CD8-positive, alpha-beta memory T cell (primary cell): Measurements from ENCODE around the gene BCORL1. TPM values are rescaled to one million over a fixed set of nuclear protein-coding genes. Genes with fewer than 3 reads are reported as not detected.
A peak's percentile ranks its signal among the peaks of the same experiment; 100 is the strongest.

ENCODE experiments used
- CTCF ChIA-PET: fragments of 350-600 bp; sonication (Branson Sonifier 250); formaldehyde crosslinking; loops from one replicate; lab custom pipeline; 2021; ENCODE audit warnings: antibody characterized with exemption; lab: Charles Lee
- POLR2A ChIA-PET: fragments of 350-600 bp; sonication (Branson Sonifier 250); formaldehyde crosslinking; loops from one replicate; lab custom pipeline; 2021; ENCODE audit warnings: antibody characterized with exemption; lab: Charles Lee
- DNase-seq, 5 donors: peaks; one replicate each; pipeline versions ENCODE4 v3.0.0 to v3.0.0-alpha.2; 2020 to 2022; ENCODE audit warnings: mixed read lengths in 1 of 5
- H3K27ac ChIP-seq: one replicate; pipeline ENCODE4 v1.7.0; 2013; ENCODE audit warnings: low read depth, mild to moderate bottlenecking, low read length, moderate library complexity
- H3K27me3 ChIP-seq: 2 replicates; pipeline ENCODE4 v1.7.0; 2013; ENCODE audit warnings: low read length, mild to moderate bottlenecking; ENCODE audit not compliant: insufficient read depth, poor library complexity, severe bottlenecking
- H3K36me3 ChIP-seq: 2 replicates; pipeline ENCODE4 v1.7.0; 2013; ENCODE audit warnings: mild to moderate bottlenecking, low read length, moderate library complexity; ENCODE audit not compliant: insufficient read depth
- H3K4me1 ChIP-seq: 2 replicates; pipeline ENCODE4 v1.7.0; 2013; ENCODE audit warnings: mild to moderate bottlenecking, low read length, moderate library complexity; ENCODE audit not compliant: insufficient read depth
- H3K4me3 ChIP-seq: 2 replicates; pipeline ENCODE4 v1.7.0; 2013; ENCODE audit warnings: mild to moderate bottlenecking, low read length
- H3K9me3 ChIP-seq: 2 replicates; pipeline ENCODE4 v1.7.0; 2013; ENCODE audit warnings: mild to moderate bottlenecking, low read length
- H3K27ac Mint-ChIP-seq, 8 donors: one replicate each; pipeline ENCODE4 v1.8.0; 2020 to 2021; ENCODE audit warnings: mixed read lengths in 8 of 8, mild to moderate bottlenecking in 6 of 8, inconsistent platforms in 3 of 8, moderate library complexity in 3 of 8
- H3K27me3 Mint-ChIP-seq, 2 donors: one replicate each; pipeline ENCODE4 v1.8.0; 2020 to 2021; ENCODE audit warnings: mixed read lengths in 2 of 2, mild to moderate bottlenecking in 1 of 2, moderate library complexity in 1 of 2
- H3K36me3 Mint-ChIP-seq, 3 donors: one replicate each; pipeline ENCODE4 v1.8.0; 2020 to 2021; ENCODE audit warnings: mixed read lengths in 3 of 3, inconsistent platforms in 1 of 3, mild to moderate bottlenecking in 1 of 3
- H3K4me1 Mint-ChIP-seq, 3 donors: one replicate each; pipeline ENCODE4 v1.8.0; 2020 to 2021; ENCODE audit warnings: mixed read lengths in 3 of 3, inconsistent platforms in 1 of 3, mild to moderate bottlenecking in 1 of 3
- H3K4me3 Mint-ChIP-seq, 7 donors: one replicate each; pipeline ENCODE4 v1.8.0; 2020 to 2021; ENCODE audit warnings: mixed read lengths in 7 of 7, mild to moderate bottlenecking in 6 of 7, moderate library complexity in 4 of 7, inconsistent platforms in 2 of 7
- H3K9me3 Mint-ChIP-seq, 5 donors: one replicate each; pipeline ENCODE4 v1.8.0; 2020 to 2022; ENCODE audit warnings: mixed read lengths in 5 of 5, mild to moderate bottlenecking in 3 of 5, moderate library complexity in 2 of 5, inconsistent platforms in 1 of 5
- polyA plus RNA-seq: library from polyadenylated mRNA; unstranded; fragments of 300-500 nt; fragmentation: Illumina TruSeq; gene quantifications from one replicate; pipeline ENCODE4 v1.2.3, GENCODE V29; 2021
- total RNA-seq, 2 experiments: library from RNA; stranded (reverse); gene quantifications; one replicate each; pipeline ENCODE4 v1.2.3, GENCODE V29; 2021

Gene BCORL1
- total and polyA plus RNA-seq, 3 experiments from 2014 or later: 2.7 to 12.1 (median 10.7) TPM

GRCh38 chrX:129956765-129957164 is 25.7 kb upstream of the BCORL1 start:
- no peak for DNase-seq
- Histone ChIP-seq H3K4me3 (no peak overlapping the region), H3K27me3 (no peaks in the 10 kb centered on the region), H3K36me3 (no peaks in the 10 kb centered on the region), H3K4me1 (peaks cover 20% of the 10 kb centered on the region), H3K27ac (peak overlapping the region; percentile 51), H3K9me3 (no peaks in the 10 kb centered on the region)
- peaks cover 0 to 2% (median 0%) of the 10 kb centered on the region in 5 donors for H3K9me3 Mint-ChIP-seq
- peaks cover 0 to 2% (median 0%) of the 10 kb centered on the region in 3 donors for H3K36me3 Mint-ChIP-seq
- ChIA-PET CTCF (interaction anchor here (1.3 to 1.4 kb wide), 2 partner anchors 20 to 22 kb away, joined by 3 read pairs; no protein-coding TSS in a partner anchor), POLR2A (no interaction called here)
- no peak overlapping the region for H3K27ac Mint-ChIP-seq
- peak overlapping the region; percentile 19 to 68 (median 39) for H3K4me3 Mint-ChIP-seq
- peaks cover 0 to 12% of the 10 kb centered on the region in 2 donors for H3K27me3 Mint-ChIP-seq
- H3K4me1 Mint-ChIP-seq: peaks cover 22 to 43% (median 26%) of the 10 kb centered on the region in 3 donors

DNA sequence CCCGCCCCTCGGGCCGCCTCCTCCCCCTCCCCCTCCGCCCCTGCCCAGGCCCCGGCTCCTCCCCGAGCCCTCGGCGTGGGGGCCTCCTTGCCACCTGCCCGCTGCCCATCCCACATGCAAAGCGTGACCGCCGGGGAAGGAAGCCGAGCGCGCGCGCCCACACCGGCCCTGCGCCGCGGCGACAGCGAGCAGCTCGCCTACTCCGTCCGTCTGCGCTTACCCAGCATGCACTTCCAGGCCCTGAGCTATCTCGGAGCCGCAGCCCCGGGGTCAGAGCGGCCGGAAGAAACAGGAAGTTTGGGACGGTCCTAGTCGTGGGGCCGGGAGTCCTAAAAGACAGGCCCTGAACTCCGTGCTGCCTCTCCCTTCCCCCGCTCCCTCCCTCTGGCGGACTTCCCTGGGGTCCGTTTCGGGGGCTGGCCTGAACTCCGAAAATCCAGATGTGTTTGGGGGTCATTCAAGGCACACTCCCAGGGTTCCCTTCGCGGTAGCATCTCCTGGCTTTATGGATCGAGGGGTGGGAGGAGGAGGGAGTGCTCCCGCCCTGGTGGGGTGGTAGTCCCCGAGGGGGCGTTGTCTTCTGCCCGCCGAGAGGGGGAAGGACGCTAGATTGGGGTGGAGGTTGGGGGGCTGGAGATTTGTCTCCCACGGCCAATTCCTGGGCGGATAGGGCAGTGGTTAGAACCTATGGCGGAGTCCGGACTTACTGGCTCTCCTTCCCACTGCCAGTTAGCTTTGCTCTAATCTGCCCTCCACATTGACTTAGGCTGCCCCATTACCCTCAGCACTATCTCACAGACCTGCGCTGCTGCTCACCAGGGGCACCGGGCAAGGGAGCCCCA is 25.0 kb upstream of the BCORL1 start:
- DNase-seq: peak in 2 of 5 donors; percentile 16 to 52
- Histone ChIP-seq H3K36me3 (no peaks in the 10 kb centered on the region), H3K4me1 (peaks cover 20% of the 10 kb centered on the region), H3K27ac (peak overlapping the region; percentile 54), H3K9me3 (no peaks in the 10 kb centered on the region), H3K4me3 (peak overlapping the region; percentile 53), H3K27me3 (no peaks in the 10 kb centered on the region)
- CTCF ChIA-PET: interaction anchor here (1.3 to 1.4 kb wide), 2 partner anchors 19 to 21 kb away, joined by 3 read pairs; no protein-coding TSS in a partner anchor
- POLR2A ChIA-PET: no interaction called here
- H3K4me3 Mint-ChIP-seq: peak overlapping the region; percentile 58 to 74 (median 66)
- H3K9me3 Mint-ChIP-seq: peaks cover 0 to 2% (median 0%) of the 10 kb centered on the region in 5 donors
- H3K36me3 Mint-ChIP-seq: peaks cover 0 to 2% (median 0%) of the 10 kb centered on the region in 3 donors
- peaks cover 24 to 46% (median 29%) of the 10 kb centered on the region in 3 donors for H3K4me1 Mint-ChIP-seq
- peak overlapping the region in 4 of 8 donors; percentile 15 to 76 (median 60) for H3K27ac Mint-ChIP-seq
- H3K27me3 Mint-ChIP-seq: peaks cover 0 to 6% of the 10 kb centered on the region in 2 donors

DNA sequence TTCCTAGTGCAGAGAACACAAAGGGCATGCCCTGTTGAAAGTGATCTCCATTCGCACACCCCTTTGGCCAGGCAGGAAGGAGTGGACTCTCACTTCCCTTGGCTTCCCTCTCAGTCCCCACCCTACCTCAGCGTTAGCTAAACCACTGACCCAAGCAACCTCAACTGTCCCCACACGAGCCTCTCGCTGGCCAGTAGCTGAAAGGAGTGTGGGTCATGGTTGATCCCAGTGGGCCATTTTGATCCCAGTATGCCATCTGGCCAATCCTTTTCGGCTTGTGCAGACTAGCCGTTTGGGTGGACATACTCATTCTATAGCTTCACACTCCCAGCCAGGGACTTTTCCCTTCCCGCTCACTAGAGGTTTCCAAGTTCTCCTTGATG is 24.4 kb upstream of the BCORL1 start:
- H3K36me3 ChIP-seq: no peaks in the 10 kb centered on the region
- Mint-ChIP-seq H3K4me1 (peaks cover 21 to 42% (median 24%) of the 10 kb centered on the region in 3 donors), H3K36me3 (no peaks in the 10 kb centered on the region), H3K9me3 (no peaks in the 10 kb centered on the region), H3K27me3 (peaks cover 0 to 4% of the 10 kb centered on the region in 2 donors), H3K27ac (peak overlapping the region in 4 of 8 donors; percentile 15 to 65 (median 46)), H3K4me3 (peak overlapping the region in 6 of 7 donors; percentile 48 to 74 (median 66))
- no peaks in the 10 kb centered on the region for H3K27me3 ChIP-seq
- no peaks in the 10 kb centered on the region for H3K9me3 ChIP-seq
- ChIA-PET CTCF (interaction anchor here (1.2 to 1.4 kb wide), 3 partner anchors 19 to 33 kb away, joined by 3 to 4 read pairs (median 3); no protein-coding TSS in a partner anchor), POLR2A (no interaction called here)
- peaks cover 20% of the 10 kb centered on the region for H3K4me1 ChIP-seq
- H3K4me3 ChIP-seq: no peak overlapping the region
- no peak for DNase-seq
- peak overlapping the region; percentile 54 for H3K27ac ChIP-seq

DNA sequence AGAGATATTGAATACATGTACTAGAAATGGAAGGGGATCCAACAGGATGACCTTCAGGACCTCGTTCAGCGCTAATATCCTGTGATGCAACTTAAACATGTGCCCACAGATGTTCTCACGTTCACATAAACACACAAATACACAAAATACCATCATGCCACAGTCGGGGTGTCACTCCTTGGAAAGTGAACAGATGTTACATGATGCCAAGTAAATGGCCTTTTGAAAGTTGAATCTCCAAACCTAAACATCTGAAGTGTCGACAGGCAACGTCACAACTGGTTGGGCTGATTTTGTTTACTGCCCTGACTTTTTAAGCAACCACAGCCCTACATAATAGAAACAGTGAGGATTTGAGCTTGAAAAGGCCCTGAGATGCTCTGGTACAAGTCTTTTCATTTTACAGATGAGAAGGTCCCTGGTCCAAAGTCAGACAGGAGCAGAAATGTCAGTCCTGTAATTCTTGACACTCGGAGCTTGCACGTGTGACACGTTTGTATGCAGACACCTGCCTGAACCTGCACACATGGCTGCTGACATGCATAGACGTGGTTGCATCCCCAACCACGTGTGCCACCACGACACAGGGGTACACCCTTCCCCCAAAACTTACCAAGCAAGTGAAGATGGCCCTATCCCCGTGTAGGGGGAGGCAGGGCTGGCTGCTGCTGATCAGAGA is 23.5 kb upstream of the BCORL1 start:
- Mint-ChIP-seq H3K27me3 (peaks cover 0 to 4% of the 10 kb centered on the region in 2 donors), H3K36me3 (no peaks in the 10 kb centered on the region), H3K9me3 (no peaks in the 10 kb centered on the region), H3K27ac (peak overlapping the region in 5 of 8 donors; percentile 10 to 63 (median 37)), H3K4me3 (peak overlapping the region in 2 of 7 donors; percentile 30 to 58), H3K4me1 (peaks cover 19 to 38% (median 24%) of the 10 kb centered on the region in 3 donors)
- Histone ChIP-seq H3K27me3 (no peaks in the 10 kb centered on the region), H3K27ac (no peak overlapping the region), H3K36me3 (no peaks in the 10 kb centered on the region), H3K4me1 (peaks cover 20% of the 10 kb centered on the region), H3K4me3 (no peak overlapping the region), H3K9me3 (no peaks in the 10 kb centered on the region)
- DNase-seq: no peak
- ChIA-PET CTCF (interaction anchor here (1.2 kb wide), 1 partner anchor 34 kb away, joined by 4 read pairs; no protein-coding TSS in a partner anchor), POLR2A (no interaction called here)

GRCh38 chrX:129959493-129959832 is 23.0 kb upstream of the BCORL1 start:
- H3K4me3 ChIP-seq: no peak overlapping the region
- H3K27ac ChIP-seq: no peak overlapping the region
- peak overlapping the region in 2 of 8 donors; percentile 34 to 63 for H3K27ac Mint-ChIP-seq
- DNase-seq: no peak
- H3K27me3 ChIP-seq: no peaks in the 10 kb centered on the region
- H3K36me3 ChIP-seq: no peaks in the 10 kb centered on the region
- no peaks in the 10 kb centered on the region for H3K9me3 Mint-ChIP-seq
- peaks cover 20% of the 10 kb centered on the region for H3K4me1 ChIP-seq
- POLR2A ChIA-PET: no interaction called here
- peaks cover 19 to 38% (median 24%) of the 10 kb centered on the region in 3 donors for H3K4me1 Mint-ChIP-seq
- no peaks in the 10 kb centered on the region for H3K9me3 ChIP-seq
- CTCF ChIA-PET: no interaction called here
- H3K36me3 Mint-ChIP-seq: no peaks in the 10 kb centered on the region
- H3K27me3 Mint-ChIP-seq: peaks cover 0 to 4% of the 10 kb centered on the region in 2 donors
- H3K4me3 Mint-ChIP-seq: peak overlapping the region in 1 of 7 donors; percentile 59

DNA sequence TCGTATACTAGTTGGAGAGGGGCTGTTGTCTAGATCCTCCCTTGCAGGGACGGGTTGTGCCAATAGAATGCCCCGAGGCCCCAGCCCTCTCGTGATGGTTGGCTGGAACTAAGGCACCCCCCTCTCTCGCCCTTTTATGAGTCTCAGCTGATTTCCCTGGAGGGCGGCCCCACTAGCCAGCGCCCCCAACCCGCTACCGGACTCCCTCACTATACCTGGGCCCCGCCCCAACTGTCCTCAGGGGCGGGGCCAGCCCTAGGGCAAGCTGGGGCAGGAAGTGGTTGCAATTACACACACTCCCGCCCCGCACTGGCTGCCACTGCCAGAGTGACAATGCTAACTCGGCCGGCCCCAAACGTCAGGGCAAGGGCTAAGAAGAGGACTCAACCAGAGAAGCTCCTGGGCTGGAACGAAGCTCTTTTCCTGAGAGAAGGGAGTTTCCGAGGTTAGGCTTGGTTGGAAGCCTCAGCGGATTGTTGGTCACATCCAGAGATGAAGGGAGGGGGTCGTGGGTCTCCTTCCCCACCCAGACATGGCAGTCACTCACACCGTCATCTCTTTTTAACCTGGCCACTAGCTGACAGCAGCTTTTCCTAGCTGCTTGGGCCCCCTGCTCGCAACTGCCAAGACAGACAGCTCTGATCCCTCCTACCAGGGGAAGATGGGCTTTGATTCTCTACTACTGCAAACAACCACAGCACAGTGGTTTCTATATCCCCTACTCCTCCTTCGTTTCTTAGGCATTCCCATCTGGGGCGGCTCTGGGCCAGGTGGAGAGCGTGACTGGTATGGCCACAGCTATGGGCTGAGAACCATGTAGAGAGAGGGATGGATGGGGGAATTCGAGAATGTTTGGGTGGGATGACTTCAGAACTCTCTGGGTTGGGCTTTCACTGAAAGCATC is 21.0 kb upstream of the BCORL1 start:
- POLR2A ChIA-PET: interaction anchor here (0.8 to 1.2 kb wide), 4 partner anchors 8 to 20 kb away, joined by 3 to 4 read pairs (median 4); no protein-coding TSS in a partner anchor

DNA sequence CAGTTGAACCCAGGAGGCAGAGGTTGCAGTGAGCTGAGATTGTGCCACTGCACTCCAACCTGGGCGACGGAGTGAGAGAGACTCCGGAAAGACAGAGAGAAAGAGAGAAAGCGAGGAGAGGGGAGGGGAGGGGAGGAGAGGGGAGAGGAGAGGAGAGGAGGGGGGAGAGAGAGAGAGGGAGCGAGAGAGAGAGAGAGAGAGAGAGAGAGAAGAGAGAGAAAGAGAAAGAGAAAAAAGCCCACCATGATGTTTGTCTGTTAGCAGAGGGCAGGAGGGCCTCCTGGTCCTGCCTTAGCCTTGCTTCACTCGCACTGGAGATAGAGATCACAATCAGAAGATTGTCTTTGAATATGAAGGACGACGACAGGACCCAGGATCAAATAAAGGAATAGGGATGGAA is 18.7 kb upstream of the BCORL1 start:
- Histone ChIP-seq H3K4me3 (no peak overlapping the region), H3K36me3 (no peaks in the 10 kb centered on the region), H3K27ac (no peak overlapping the region), H3K4me1 (peaks cover 14% of the 10 kb centered on the region), H3K9me3 (no peaks in the 10 kb centered on the region), H3K27me3 (no peaks in the 10 kb centered on the region)
- H3K27ac Mint-ChIP-seq: no peak overlapping the region
- ChIA-PET POLR2A (no interaction called here), CTCF (no interaction called here)
- H3K4me3 Mint-ChIP-seq: no peak overlapping the region
- H3K36me3 Mint-ChIP-seq: no peaks in the 10 kb centered on the region
- no peaks in the 10 kb centered on the region for H3K9me3 Mint-ChIP-seq
- no peak for DNase-seq
- H3K4me1 Mint-ChIP-seq: peaks cover 14 to 22% (median 15%) of the 10 kb centered on the region in 3 donors
- no peaks in the 10 kb centered on the region for H3K27me3 Mint-ChIP-seq

More for the DNA sequence above, 21.0 kb upstream of the BCORL1 start:
- Histone ChIP-seq H3K27me3 (no peaks in the 10 kb centered on the region), H3K36me3 (no peaks in the 10 kb centered on the region), H3K27ac (peak overlapping the region; percentile 77), H3K4me3 (peak overlapping the region; percentile 51), H3K4me1 (peaks cover 20% of the 10 kb centered on the region), H3K9me3 (no peaks in the 10 kb centered on the region)
- Mint-ChIP-seq H3K36me3 (no peaks in the 10 kb centered on the region), H3K4me3 (peak overlapping the region; percentile 75 to 90 (median 77)), H3K9me3 (no peaks in the 10 kb centered on the region), H3K27me3 (peaks cover 0 to 2% of the 10 kb centered on the region in 2 donors), H3K27ac (peak overlapping the region; percentile 17 to 95 (median 84)), H3K4me1 (peaks cover 19 to 38% (median 24%) of the 10 kb centered on the region in 3 donors)
- DNase-seq: peak; percentile 47 to 82 (median 58)
- CTCF ChIA-PET: interaction anchor here (0.8 to 1.5 kb wide), 6 partner anchors 9 to 63 kb away, joined by 3 to 8 read pairs (median 4); no protein-coding TSS in a partner anchor
